ENCODE results near the gene GPR132. TPM values are rescaled to one million over a fixed set of nuclear protein-coding genes. Genes with fewer than 3 reads are reported as not detected.
A peak's percentile ranks its signal among the peaks of the same experiment; 100 is the strongest.

GPR132 gene
- total RNA-seq, 6 experiments from 2014 or later = 0.05 to 0.14 TPM; not detected in 4

DNA sequence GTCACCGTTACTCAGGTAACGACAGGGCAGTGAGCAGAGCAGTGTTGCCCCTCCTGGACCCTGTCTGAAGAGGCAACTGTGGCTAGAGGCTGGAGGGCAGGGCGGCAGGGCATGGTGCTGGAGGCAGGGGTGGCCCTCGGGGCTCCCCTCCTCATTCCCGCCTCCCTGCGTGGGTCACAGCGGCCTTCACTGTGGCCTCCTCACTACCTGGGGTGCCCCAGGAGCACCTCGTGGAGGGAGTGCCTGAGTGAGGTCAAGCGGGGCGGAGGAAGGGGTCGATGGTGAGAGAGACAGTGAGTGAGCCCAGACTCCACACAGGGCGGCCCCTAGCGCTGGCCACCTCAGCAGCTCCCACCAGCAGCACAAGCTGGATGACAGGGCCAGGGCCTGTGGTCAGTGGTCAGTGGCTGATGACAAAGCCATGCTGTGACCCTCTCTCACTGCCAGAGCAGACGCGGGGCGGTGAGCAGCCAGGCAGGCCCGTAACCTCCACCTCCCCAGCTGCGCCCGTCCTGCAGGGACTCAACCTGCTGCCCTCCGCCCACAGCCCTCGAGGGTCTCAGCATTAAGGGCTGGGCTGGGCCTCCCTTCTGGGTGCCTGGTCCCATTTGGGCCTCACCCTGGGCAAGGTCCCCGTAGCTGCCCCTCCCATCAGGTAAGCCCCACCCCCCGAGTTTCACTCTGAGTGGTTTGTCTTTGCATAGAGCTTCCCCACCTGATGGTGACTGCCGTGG lies 17.8 kb downstream of the GPR132 start:
- H3K4me3 Mint-ChIP-seq = no peak overlapping the region
- no peak for TF ChIP-seq CTCF (IDR thresholded peaks at IDR 0.05)
- no peaks in the 10 kb centered on the region for H3K36me3 Mint-ChIP-seq (ENCODE audit: low read depth)
- peaks cover 5% of the 10 kb centered on the region for H3K27me3 Mint-ChIP-seq (ENCODE audit: insufficient read depth)
- peaks cover 8% of the 10 kb centered on the region for H3K4me1 Mint-ChIP-seq (ENCODE audit: low read depth)
- no peak overlapping the region for H3K27ac Mint-ChIP-seq
- no peaks in the 10 kb centered on the region for H3K9me3 Mint-ChIP-seq
- no peak for DNase-seq

- no peak overlapping the region for H3K27ac Mint-ChIP-seq
- peaks cover 5% of the 10 kb centered on the region for H3K4me1 Mint-ChIP-seq (ENCODE audit: low read depth)
- no peaks in the 10 kb centered on the region for H3K9me3 Mint-ChIP-seq
- H3K27me3 Mint-ChIP-seq (ENCODE audit: insufficient read depth) = peaks cover 3% of the 10 kb centered on the region
- no peak overlapping the region for H3K4me3 Mint-ChIP-seq
- no peaks in the 10 kb centered on the region for H3K36me3 Mint-ChIP-seq (ENCODE audit: low read depth)
- no peak for DNase-seq
- no peak for TF ChIP-seq CTCF (IDR thresholded peaks at IDR 0.05)
Measured at GRCh38 chr14:105046891-105047282, 18.3 kb downstream of the GPR132 start.

- peak; percentile 64 for DNase-seq
- H3K4me1 Mint-ChIP-seq (ENCODE audit: low read depth) = no peaks in the 10 kb centered on the region
- TF ChIP-seq CTCF (IDR thresholded peaks at IDR 0.05) = peak; percentile 100
- no peaks in the 10 kb centered on the region for H3K36me3 Mint-ChIP-seq (ENCODE audit: low read depth)
- no peaks in the 10 kb centered on the region for H3K9me3 Mint-ChIP-seq
- peaks cover 2% of the 10 kb centered on the region for H3K27me3 Mint-ChIP-seq (ENCODE audit: insufficient read depth)
- no peak overlapping the region for H3K27ac Mint-ChIP-seq
- H3K4me3 Mint-ChIP-seq = no peak overlapping the region
Measured at GRCh38 chr14:105045710-105046326, 19.4 kb downstream of the GPR132 start.

GRCh38 chr14:105043641-105044040 lies 21.6 kb downstream of the GPR132 start:
- no peak for TF ChIP-seq CTCF (IDR thresholded peaks at IDR 0.05)
- Mint-ChIP-seq H3K36me3 (ENCODE audit: low read depth) (no peaks in the 10 kb centered on the region), H3K27ac (no peak overlapping the region), H3K4me1 (ENCODE audit: low read depth) (peaks cover 4% of the 10 kb centered on the region; the same call in 1 of the 2 replicates), H3K4me3 (no peak overlapping the region), H3K9me3 (no peaks in the 10 kb centered on the region), H3K27me3 (ENCODE audit: insufficient read depth) (peaks cover 2% of the 10 kb centered on the region)
- no peak for DNase-seq

- Mint-ChIP-seq H3K27me3 (ENCODE audit: insufficient read depth) (peaks cover 2% of the 10 kb centered on the region), H3K27ac (no peak overlapping the region), H3K4me3 (no peak overlapping the region), H3K9me3 (no peaks in the 10 kb centered on the region), H3K4me1 (ENCODE audit: low read depth) (peaks cover 6% of the 10 kb centered on the region; the same call in 1 of the 2 replicates), H3K36me3 (ENCODE audit: low read depth) (no peaks in the 10 kb centered on the region)
- TF ChIP-seq CTCF (IDR thresholded peaks at IDR 0.05) = no peak
- DNase-seq = no peak
Measured at GRCh38 chr14:105042813-105043212, 22.4 kb downstream of the GPR132 start.

All from HFFc6 (cell line).